ENCODE data around the gene COL16A1. TPM values are rescaled to one million over a fixed set of nuclear protein-coding genes. Genes with fewer than 3 reads are reported as not detected.

COL16A1 gene
- total RNA-seq, 1 experiment from 2014 or later = 0.50 TPM

GRCh38 chr1:31645274-31645568, 58.6 kb downstream of the COL16A1 start:
- TSS peak; percentile 69 for BruUV-seq (replicated peaks)
- Mint-ChIP-seq H3K4me3 (ENCODE audit: unreplicated experiment) (peak overlapping the region; percentile 100), H3K4me1 (ENCODE audit: low read depth, unreplicated experiment) (no peaks in the 10 kb centered on the region), H3K9me3 (ENCODE audit: unreplicated experiment) (no peaks in the 10 kb centered on the region), H3K27ac (ENCODE audit: unreplicated experiment) (peak overlapping the region; percentile 100), H3K36me3 (ENCODE audit: insufficient read depth, unreplicated experiment) (peaks cover 17% of the 10 kb centered on the region), H3K27me3 (ENCODE audit: insufficient read depth, unreplicated experiment) (no peaks in the 10 kb centered on the region)
- H3K27me3 ChIP-seq (replicated peaks; ENCODE audit: control insufficient read depth, insufficient read depth, low read length) = no peaks in the 10 kb centered on the region
- CTCF ChIA-PET = interaction anchor here (0.6 to 1.3 kb wide), 4 partner anchors 27 to 1043 kb away, joined by 5 to 12 read pairs (median 6); no protein-coding TSS in a partner anchor
- H3K9me3 ChIP-seq = no peaks in the 10 kb centered on the region
- intact Hi-C loops (cut with micrococcal nuclease; ENCODE audit: unreplicated experiment) = no loop called here
- peak overlapping the region; percentile 86 for H3K4me3 ChIP-seq (ENCODE audit: low read depth, low read length)
- POLR2A ChIA-PET = interaction anchor here (0.6 to 0.8 kb wide), 4 partner anchors 8 to 82 kb away, joined by 3 to 11 read pairs (median 4); no protein-coding TSS in a partner anchor
- no peak for DNase-seq
- H3K36me3 ChIP-seq (ENCODE audit: control insufficient read depth, insufficient read depth, low read length) = no peaks in the 10 kb centered on the region
- 0 out of 2 replicates have a peak, but pooled peaks cover 4% of the 10 kb centered on the region for H3K4me1 ChIP-seq
- TF ChIP-seq CTCF (IDR thresholded peaks at IDR 0.05; ENCODE audit: insufficient read depth in 1 of 2, low read depth in 1 of 2, low read length in 1 of 2, severe bottlenecking in 1 of 2, unreplicated experiment in 1 of 2) = no peak

- no peaks in the 10 kb centered on the region for H3K4me1 Mint-ChIP-seq (ENCODE audit: low read depth, unreplicated experiment)
- no peaks in the 10 kb centered on the region for H3K36me3 ChIP-seq (ENCODE audit: control insufficient read depth, insufficient read depth, low read length)
- TF ChIP-seq CTCF (IDR thresholded peaks at IDR 0.05; ENCODE audit: insufficient read depth in 1 of 2, low read depth in 1 of 2, low read length in 1 of 2, severe bottlenecking in 1 of 2, unreplicated experiment in 1 of 2) = no peak
- BruUV-seq (replicated peaks) = no TSS peak
- peak within 1 kb of the TSS; percentile 86 for H3K4me3 ChIP-seq (ENCODE audit: low read depth, low read length)
- intact Hi-C loops (cut with micrococcal nuclease; ENCODE audit: unreplicated experiment) = no loop called here
- peak within 1 kb of the TSS; percentile 100 for H3K4me3 Mint-ChIP-seq (ENCODE audit: unreplicated experiment)
- ChIA-PET POLR2A (interaction anchor here (0.6 to 0.8 kb wide), 4 partner anchors 9 to 82 kb away, joined by 3 to 11 read pairs (median 4); no protein-coding TSS in a partner anchor), CTCF (interaction anchor here (0.6 to 1.3 kb wide), 4 partner anchors 27 to 1043 kb away, joined by 5 to 12 read pairs (median 6); no protein-coding TSS in a partner anchor)
- peak; percentile 97 for DNase-seq
- peak within 1 kb of the TSS; percentile 100 for H3K27ac Mint-ChIP-seq (ENCODE audit: unreplicated experiment)
- no peaks in the 10 kb centered on the region for H3K9me3 Mint-ChIP-seq (ENCODE audit: unreplicated experiment)
- H3K9me3 ChIP-seq = no peaks in the 10 kb centered on the region
- no peaks in the 10 kb centered on the region for H3K27me3 ChIP-seq (replicated peaks; ENCODE audit: control insufficient read depth, insufficient read depth, low read length)
- H3K27me3 Mint-ChIP-seq (ENCODE audit: insufficient read depth, unreplicated experiment) = no peaks in the 10 kb centered on the region
- peaks cover 17% of the 10 kb centered on the region for H3K36me3 Mint-ChIP-seq (ENCODE audit: insufficient read depth, unreplicated experiment)
- 0 out of 2 replicates have a peak, but pooled peaks cover 4% of the 10 kb centered on the region for H3K4me1 ChIP-seq
Measured at GRCh38 chr1:31644560-31645273, 59.1 kb downstream of the COL16A1 start, which contains the start of gene PEF1. TSS of gene PEF1 (minus strand) at chr1:31644876. CDS start at chr1:31644864, 12 bp downstream.

- Mint-ChIP-seq H3K4me3 (ENCODE audit: unreplicated experiment) (peak overlapping the region; percentile 100), H3K27me3 (ENCODE audit: insufficient read depth, unreplicated experiment) (no peaks in the 10 kb centered on the region), H3K9me3 (ENCODE audit: unreplicated experiment) (no peaks in the 10 kb centered on the region), H3K36me3 (ENCODE audit: insufficient read depth, unreplicated experiment) (peaks cover 17% of the 10 kb centered on the region), H3K27ac (ENCODE audit: unreplicated experiment) (peak overlapping the region; percentile 100), H3K4me1 (ENCODE audit: low read depth, unreplicated experiment) (no peaks in the 10 kb centered on the region)
- CTCF ChIA-PET = interaction anchor here (1.3 kb wide), 1 partner anchor 145 kb away, joined by 12 read pairs; no protein-coding TSS in a partner anchor
- POLR2A ChIA-PET = interaction anchor here (0.8 kb wide), 1 partner anchor 72 kb away, joined by 3 read pairs; no protein-coding TSS in a partner anchor
- Histone ChIP-seq H3K9me3 (no peaks in the 10 kb centered on the region), H3K4me3 (ENCODE audit: low read depth, low read length) (peak overlapping the region; percentile 86), H3K27me3 (replicated peaks; ENCODE audit: control insufficient read depth, insufficient read depth, low read length) (no peaks in the 10 kb centered on the region), H3K36me3 (ENCODE audit: control insufficient read depth, insufficient read depth, low read length) (no peaks in the 10 kb centered on the region), H3K4me1 (0 out of 2 replicates have a peak, but pooled peaks cover 4% of the 10 kb centered on the region)
- intact Hi-C loops (cut with micrococcal nuclease; ENCODE audit: unreplicated experiment) = no loop called here
- no peak for DNase-seq
- no TSS peak for BruUV-seq (replicated peaks)
- TF ChIP-seq CTCF (IDR thresholded peaks at IDR 0.05; ENCODE audit: insufficient read depth in 1 of 2, low read depth in 1 of 2, low read length in 1 of 2, severe bottlenecking in 1 of 2, unreplicated experiment in 1 of 2) = no peak
Measured at GRCh38 chr1:31643976-31644559, 59.7 kb downstream of the COL16A1 start.

Measured in Caco-2 (cell line).